A549 (cell line): ENCODE measurements around the gene SH3RF3. TPM values are rescaled to one million over a fixed set of nuclear protein-coding genes. Genes with fewer than 3 reads are reported as not detected.

ENCODE experiments used
- ATAC-seq, 2 experiments: fragments of 200-7000 bp in 1 of 2; fragments of >200 bp in 1 of 2; cut with Nextera tagmentation in 1 of 2; cut with Tn5 transposase in 1 of 2; 3 replicates each; pipeline versions ENCODE4 v1.8.0 to v1.9.1; 2018 to 2020; ENCODE audit warnings: mild to moderate bottlenecking in 1 of 2, moderate library complexity in 1 of 2
- CTCF ChIA-PET: fragments of 300-600 bp; sonication (Branson Sonifier 250); formaldehyde crosslinking; extraction: SDS; loops from one replicate; lab custom pipeline; 2021; ENCODE audit warnings: antibody characterized with exemption, inconsistent platforms; lab: Yijun Ruan, JAX
- POLR2A ChIA-PET: fragments of 350-600 bp; formaldehyde crosslinking; extraction: SDS; loops from one replicate; lab custom pipeline; 2021; ENCODE audit warnings: antibody characterized with exemption, inconsistent platforms; lab: Yijun Ruan, JAX
- DNase-seq, 2 experiments: peaks; one replicate each; pipeline versions ENCODE4 v3.0.0 to v3.0.0-alpha.2; 2011 to 2016; ENCODE audit warnings: low read depth in 1 of 2, low spot score in 1 of 2
- FAIRE-seq: peaks from 2 replicates; lab custom pipeline; 2011; peaks lifted over from hg19 to GRCh38; lab: Jason Lieb, UNC
- H3K27ac ChIP-seq, 2 experiments: fragments of >200 bp; sonication (Bioruptor Twin); formaldehyde crosslinking; 3 replicates each; pipeline ENCODE4 v1.5.1; 2016 to 2017
- H3K4me1 ChIP-seq: fragments of >200 bp; sonication (Bioruptor Twin); formaldehyde crosslinking; 3 replicates; pipeline ENCODE4 v1.6.1; 2016
- H3K4me2 ChIP-seq: fragments of >200 bp; sonication (Bioruptor Twin); formaldehyde crosslinking; 3 replicates; pipeline ENCODE4 v1.6.1; 2016
- H3K4me3 ChIP-seq: fragments of >200 bp; sonication (Bioruptor Twin); formaldehyde crosslinking; 3 replicates; pipeline ENCODE4 v1.5.1; 2016
- H3K9me3 ChIP-seq: fragments of >200 bp; sonication (Bioruptor Twin); formaldehyde crosslinking; 3 replicates; pipeline ENCODE4 v1.6.1; 2016
- CEBPB ChIP-seq, 2 experiments: fragments of >200 bp in 1 of 2; sonication (Bioruptor Twin) in 1 of 2; formaldehyde crosslinking in 1 of 2; IDR thresholded peaks; 2 replicates each; pipeline ENCODE4 v1.6.1; 2012 to 2016
- CHD4 ChIP-seq: fragments of 200-600 bp; sonication (generic); IDR thresholded peaks from 2 replicates; pipeline ENCODE4 v1.6.1; 2016; ENCODE audit warnings: antibody characterized with exemption, mild to moderate bottlenecking, borderline replicate concordance
- CTCF ChIP-seq: fragments of >200 bp; sonication (Bioruptor Twin); formaldehyde crosslinking; IDR thresholded peaks from 3 replicates; pipeline ENCODE4 v1.5.1; 2016
- EHF ChIP-seq: fragments of 250-450 bp; sonication (Bioruptor Pico); IDR thresholded peaks from 2 replicates; pipeline ENCODE4 v1.5.0; 2020; ENCODE audit warnings: mild to moderate bottlenecking
- EHMT2 ChIP-seq: fragments of 200-600 bp; sonication (generic); IDR thresholded peaks from 2 replicates; pipeline ENCODE4 v1.6.1; 2016; ENCODE audit warnings: antibody characterized with exemption, low read depth, mild to moderate bottlenecking, moderate library complexity
- ESRRA ChIP-seq: fragments of 150-350 bp; IDR thresholded peaks from 2 replicates; pipeline ENCODE4 v1.6.1; 2014; ENCODE audit warnings: mild to moderate bottlenecking, low read length, borderline replicate concordance
- FOSB ChIP-seq: fragments of 250-450 bp; sonication (Bioruptor Pico); IDR thresholded peaks from 2 replicates; pipeline ENCODE4 v1.5.0; 2020; ENCODE audit warnings: mild to moderate bottlenecking, moderate library complexity
- GATA3 ChIP-seq: IDR thresholded peaks from 2 replicates; pipeline ENCODE4 v1.6.1; 2012; ENCODE audit warnings: borderline replicate concordance
- HDAC2 ChIP-seq: fragments of 200-600 bp; sonication (generic); IDR thresholded peaks from 2 replicates; pipeline ENCODE4 v1.6.1; 2016
- HES2 ChIP-seq: fragments of >200 bp; sonication (Bioruptor Twin); formaldehyde crosslinking; IDR thresholded peaks from 2 replicates; pipeline ENCODE4 v1.6.1; 2016
- HEYL ChIP-seq: fragments of 250-450 bp; sonication (Bioruptor Pico); IDR thresholded peaks from 2 replicates; pipeline ENCODE4 v1.8.0; 2021; ENCODE audit warnings: mild to moderate bottlenecking, moderate library complexity
- HMGXB4 ChIP-seq: fragments of 250-450 bp; sonication (Bioruptor Pico); IDR thresholded peaks from 2 replicates; pipeline ENCODE4 v1.5.0; 2021; ENCODE audit warnings: mild to moderate bottlenecking, moderate library complexity, borderline replicate concordance
- HOXA7 ChIP-seq: fragments of 250-450 bp; sonication (Bioruptor Pico); IDR thresholded peaks from 2 replicates; pipeline ENCODE4 v1.5.0; 2020; ENCODE audit warnings: mild to moderate bottlenecking, moderate library complexity
- HOXB5 ChIP-seq: fragments of 250-450 bp; sonication (Bioruptor Pico); IDR thresholded peaks from 2 replicates; pipeline ENCODE4 v1.5.0; 2020; ENCODE audit warnings: mild to moderate bottlenecking, moderate library complexity
- JUN ChIP-seq, 2 experiments: fragments of >200 bp; sonication (Bioruptor Twin); formaldehyde crosslinking; IDR thresholded peaks; 2 replicates in 1 of 2; 3 replicates in 1 of 2; pipeline ENCODE4 v1.6.1; 2016 to 2017
- JUNB ChIP-seq: fragments of >200 bp; sonication (Bioruptor Twin); formaldehyde crosslinking; IDR thresholded peaks from 2 replicates; pipeline ENCODE4 v1.6.1; 2016
- KDM1A ChIP-seq: fragments of 200-600 bp; sonication (generic); IDR thresholded peaks from 2 replicates; pipeline ENCODE4 v1.6.1; 2016; ENCODE audit warnings: low read depth, mild to moderate bottlenecking
- KDM5A ChIP-seq: fragments of 200-600 bp; sonication (generic); IDR thresholded peaks from 2 replicates; pipeline ENCODE4 v1.6.1; 2016; ENCODE audit warnings: antibody characterized with exemption, mild to moderate bottlenecking
- MAFK ChIP-seq: fragments of 450-650 bp; IDR thresholded peaks from 2 replicates; pipeline ENCODE4 v1.6.1; 2014; ENCODE audit not compliant: partially characterized antibody
- PHF8 ChIP-seq: fragments of 200-600 bp; sonication (generic); IDR thresholded peaks from 2 replicates; pipeline ENCODE4 v1.6.1; 2016; ENCODE audit warnings: low read depth, mild to moderate bottlenecking, antibody characterized with exemption, moderate library complexity, borderline replicate concordance
- POLR2AphosphoS2 ChIP-seq: conservative IDR thresholded peaks from 2 replicates; pipeline ENCODE4 v1.6.1; 2012; ENCODE audit warnings: low read length, improper control_type of control experiment, inconsistent platforms
- RAD21 ChIP-seq, 2 experiments: fragments of >200 bp in 1 of 2; sonication (Bioruptor Twin) in 1 of 2; formaldehyde crosslinking in 1 of 2; IDR thresholded peaks in 1 of 2; conservative IDR thresholded peaks in 1 of 2; 2 replicates in 1 of 2; 3 replicates in 1 of 2; pipeline ENCODE4 v1.6.1; 2012 to 2018; ENCODE audit warnings: inconsistent platforms in 1 of 2
- RFX5 ChIP-seq: fragments of 450-650 bp; IDR thresholded peaks from 2 replicates; pipeline ENCODE4 v1.7.1; 2014; ENCODE audit warnings: antibody characterized with exemption, mild to moderate bottlenecking, moderate library complexity
- SMC3 ChIP-seq: fragments of >200 bp; sonication (Bioruptor Twin); formaldehyde crosslinking; IDR thresholded peaks from 3 replicates; pipeline ENCODE4 v1.6.1; 2018; ENCODE audit warnings: inconsistent platforms
- SREBF2 ChIP-seq: fragments of 450-650 bp; IDR thresholded peaks from 2 replicates; pipeline ENCODE4 v1.6.1; 2014; ENCODE audit warnings: mild to moderate bottlenecking, moderate library complexity
- TP53 ChIP-seq: fragments of 250-450 bp; sonication (Bioruptor Pico); IDR thresholded peaks from 2 replicates; pipeline ENCODE4 v1.5.0; 2021; ENCODE audit warnings: mild to moderate bottlenecking, moderate library complexity
- ZC3H11A ChIP-seq: fragments of 450-650 bp; IDR thresholded peaks from 2 replicates; pipeline ENCODE4 v1.6.1; 2014; ENCODE audit warnings: antibody characterized with exemption, mild to moderate bottlenecking
- ZFP36 ChIP-seq: fragments of 450-650 bp; IDR thresholded peaks from 2 replicates; pipeline ENCODE4 v1.6.1; 2014; ENCODE audit warnings: borderline replicate concordance; ENCODE audit not compliant: partially characterized antibody
- WGBS: methylation state at CpG from one replicate; pipeline ENCODE4 v1.1.6; 2017; ENCODE audit errors: missing lambda C conversion rate; 5-methylcytosine and 5-hydroxymethylcytosine counted together
- polyA plus RNA-seq, 4 experiments: library from polyadenylated mRNA; depleted of rRNA in 3 of 4; stranded (reverse); fragments of >200 nt; fragmentation: RNase III in 1 of 4; extraction: RNeasy Plus Mini Kit Qiagen cat#74134 plus additional on column Dnase treatment in 1 of 4; gene quantifications; 2 replicates in 3 of 4; 3 replicates in 1 of 4; pipeline ENCODE4 v1.2.3, GENCODE V29; 2011 to 2017
- TF ChIP-seq, protein P1 (sequence below): fragments of 200-600 bp; sonication (generic); IDR thresholded peaks from 2 replicates; pipeline ENCODE4 v1.6.1; 2016; ENCODE audit warnings: antibody characterized with exemption, mild to moderate bottlenecking, moderate library complexity

The SH3RF3 gene
- polyA plus RNA-seq, 2 of the 4 experiments (the other 2 are of a cell fraction), result 0.04 to 0.21 TPM

DNA sequence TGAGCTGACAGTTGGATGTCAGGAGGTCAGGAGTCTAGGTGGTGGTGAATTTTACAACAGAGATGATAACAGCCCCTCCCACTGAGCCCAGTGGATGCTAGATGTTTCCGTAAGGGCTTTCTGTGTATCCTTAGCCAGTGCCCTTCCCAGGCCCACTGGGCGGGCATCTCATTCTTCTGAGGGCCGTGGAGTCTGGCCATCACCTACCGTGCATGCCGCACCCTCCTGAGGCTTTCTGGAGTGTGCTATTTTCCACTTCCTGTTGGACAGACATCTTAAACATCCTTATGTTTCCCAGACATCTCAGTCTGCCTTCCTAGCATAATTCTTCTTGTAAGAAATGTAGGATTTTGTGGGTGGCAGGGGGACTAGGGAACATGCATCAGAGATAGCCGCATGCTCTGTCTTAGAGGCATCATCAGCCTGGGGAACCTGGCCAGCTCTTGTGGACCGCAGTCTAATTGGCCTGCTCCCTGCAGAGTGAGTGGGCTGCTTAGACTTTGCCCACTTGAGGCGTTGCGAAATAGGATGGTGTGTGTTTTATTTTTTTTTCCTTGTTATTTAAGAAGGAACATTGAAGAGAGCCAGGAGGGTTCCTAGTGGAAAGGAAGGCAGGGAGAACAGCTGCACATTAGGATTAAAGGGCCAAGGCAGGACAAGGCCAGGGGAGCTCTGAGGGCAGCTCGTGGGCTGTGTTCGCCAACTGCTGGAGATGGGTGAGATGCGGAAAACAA is 135.8 kb downstream of the SH3RF3 start:
- WGBS, result 70% methylated on average over 12 of the region's 12 CpGs
- no peaks in the 10 kb centered on the region for H3K4me1 ChIP-seq
- H3K27ac ChIP-seq, result no peak overlapping the region
- ChIA-PET CTCF (no interaction called here), POLR2A (no interaction called here)
- ATAC-seq, result no peak
- H3K9me3 ChIP-seq, result no peaks in the 10 kb centered on the region
- TF ChIP-seq ESRRA (no peak), CEBPB (IDR thresholded peaks at IDR 0.05) (peak; percentile 49 to 56; a peak in 2 of 4 replicates)
- no peak overlapping the region for H3K4me3 ChIP-seq
- no peak for FAIRE-seq
- no peak overlapping the region for H3K4me2 ChIP-seq
- DNase-seq, result no peak

DNA sequence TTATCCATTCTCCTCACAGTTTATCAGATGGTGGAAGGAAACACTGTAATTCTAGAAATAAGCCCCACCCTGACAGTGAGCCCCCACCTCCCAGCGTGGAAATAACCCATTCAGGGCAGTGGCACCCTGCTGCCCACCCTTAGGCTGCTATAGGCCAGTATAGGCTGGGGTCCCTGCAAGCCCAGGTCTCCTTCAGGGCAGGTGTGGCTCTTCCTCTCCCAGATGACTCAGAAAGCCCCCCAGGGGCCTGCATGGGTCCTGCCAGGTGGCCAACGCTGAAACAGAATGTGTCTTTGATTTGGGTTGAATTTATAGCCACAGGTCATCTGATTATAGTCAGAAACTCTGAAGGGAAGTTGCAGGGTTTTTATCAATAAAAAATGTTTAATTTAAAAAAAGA is 136.4 kb downstream of the SH3RF3 start:
- Histone ChIP-seq H3K4me2 (no peak overlapping the region), H3K4me1 (no peaks in the 10 kb centered on the region), H3K9me3 (no peaks in the 10 kb centered on the region), H3K27ac (no peak overlapping the region), H3K4me3 (no peak overlapping the region)
- DNase-seq (no peak), ATAC-seq (no peak), FAIRE-seq (no peak)
- TF ChIP-seq HMGXB4 (CRISPR knock-in tag) (no peak), FOSB (no peak), HES2 (no peak), MAFK (no peak), TP53 (no peak), POLR2AphosphoS2 (no peak), RAD21 (conservative IDR thresholded peaks at IDR 0.05 in 1 of 2, IDR thresholded peaks at IDR 0.05 in 1 of 2) (no peak), SREBF2 (no peak), ZFP36 (no peak), HEYL (no peak), HOXB5 (CRISPR knock-in tag) (no peak), GATA3 (no peak), EHF (CRISPR knock-in tag) (no peak), JUNB (no peak), CHD4 (no peak), PHF8 (no peak), KDM5A (no peak), ZC3H11A (no peak), JUN (IDR thresholded peaks at IDR 0.05) (no peak)
- POLR2A ChIA-PET, result no interaction called here
- CTCF ChIA-PET, result no interaction called here
- WGBS, result 24% methylated on average over 2 of the region's 2 CpGs

DNA sequence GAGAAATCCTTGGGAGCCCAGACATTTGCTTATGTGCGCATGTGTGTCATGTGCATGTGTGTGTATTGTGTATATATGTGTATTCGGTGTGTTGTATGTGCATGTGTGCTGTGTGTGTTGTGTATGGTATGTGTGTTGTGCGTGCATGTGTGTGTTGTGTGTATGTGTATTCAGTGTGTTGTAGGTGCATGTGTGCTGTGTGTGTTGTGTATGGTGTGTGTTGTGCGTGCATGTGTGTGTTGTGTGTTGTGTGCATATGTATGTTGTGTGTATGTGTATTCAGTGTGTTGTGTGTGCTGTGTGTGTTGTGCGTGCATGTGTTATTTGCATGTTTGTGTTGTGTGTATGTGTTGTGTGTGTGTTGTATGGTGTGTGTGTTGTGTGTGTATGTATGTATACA is 136.9 kb downstream of the SH3RF3 start:
- Histone ChIP-seq H3K4me3 (no peak overlapping the region), H3K27ac (no peak overlapping the region), H3K4me2 (no peak overlapping the region), H3K4me1 (no peaks in the 10 kb centered on the region), H3K9me3 (no peaks in the 10 kb centered on the region)
- DNase-seq (no peak), FAIRE-seq (no peak), ATAC-seq (no peak)
- 81% methylated on average over 5 of the region's 5 CpGs for WGBS
- ChIA-PET CTCF (no interaction called here), POLR2A (no interaction called here)
- TF ChIP-seq CTCF (no peak), POLR2AphosphoS2 (no peak), KDM1A (no peak), HDAC2 (no peak), RFX5 (no peak), RAD21 (conservative IDR thresholded peaks at IDR 0.05 in 1 of 2, IDR thresholded peaks at IDR 0.05 in 1 of 2) (no peak), HOXA7 (CRISPR knock-in tag) (no peak), JUNB (no peak), EHMT2 (no peak), SMC3 (no peak), JUN (IDR thresholded peaks at IDR 0.05) (no peak), ZC3H11A (no peak)
- TF ChIP-seq, protein P1, sequence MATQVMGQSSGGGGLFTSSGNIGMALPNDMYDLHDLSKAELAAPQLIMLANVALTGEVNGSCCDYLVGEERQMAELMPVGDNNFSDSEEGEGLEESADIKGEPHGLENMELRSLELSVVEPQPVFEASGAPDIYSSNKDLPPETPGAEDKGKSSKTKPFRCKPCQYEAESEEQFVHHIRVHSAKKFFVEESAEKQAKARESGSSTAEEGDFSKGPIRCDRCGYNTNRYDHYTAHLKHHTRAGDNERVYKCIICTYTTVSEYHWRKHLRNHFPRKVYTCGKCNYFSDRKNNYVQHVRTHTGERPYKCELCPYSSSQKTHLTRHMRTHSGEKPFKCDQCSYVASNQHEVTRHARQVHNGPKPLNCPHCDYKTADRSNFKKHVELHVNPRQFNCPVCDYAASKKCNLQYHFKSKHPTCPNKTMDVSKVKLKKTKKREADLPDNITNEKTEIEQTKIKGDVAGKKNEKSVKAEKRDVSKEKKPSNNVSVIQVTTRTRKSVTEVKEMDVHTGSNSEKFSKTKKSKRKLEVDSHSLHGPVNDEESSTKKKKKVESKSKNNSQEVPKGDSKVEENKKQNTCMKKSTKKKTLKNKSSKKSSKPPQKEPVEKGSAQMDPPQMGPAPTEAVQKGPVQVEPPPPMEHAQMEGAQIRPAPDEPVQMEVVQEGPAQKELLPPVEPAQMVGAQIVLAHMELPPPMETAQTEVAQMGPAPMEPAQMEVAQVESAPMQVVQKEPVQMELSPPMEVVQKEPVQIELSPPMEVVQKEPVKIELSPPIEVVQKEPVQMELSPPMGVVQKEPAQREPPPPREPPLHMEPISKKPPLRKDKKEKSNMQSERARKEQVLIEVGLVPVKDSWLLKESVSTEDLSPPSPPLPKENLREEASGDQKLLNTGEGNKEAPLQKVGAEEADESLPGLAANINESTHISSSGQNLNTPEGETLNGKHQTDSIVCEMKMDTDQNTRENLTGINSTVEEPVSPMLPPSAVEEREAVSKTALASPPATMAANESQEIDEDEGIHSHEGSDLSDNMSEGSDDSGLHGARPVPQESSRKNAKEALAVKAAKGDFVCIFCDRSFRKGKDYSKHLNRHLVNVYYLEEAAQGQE, result no peak
